ENCODE measurements around the gene MAP4K5.

DNA sequence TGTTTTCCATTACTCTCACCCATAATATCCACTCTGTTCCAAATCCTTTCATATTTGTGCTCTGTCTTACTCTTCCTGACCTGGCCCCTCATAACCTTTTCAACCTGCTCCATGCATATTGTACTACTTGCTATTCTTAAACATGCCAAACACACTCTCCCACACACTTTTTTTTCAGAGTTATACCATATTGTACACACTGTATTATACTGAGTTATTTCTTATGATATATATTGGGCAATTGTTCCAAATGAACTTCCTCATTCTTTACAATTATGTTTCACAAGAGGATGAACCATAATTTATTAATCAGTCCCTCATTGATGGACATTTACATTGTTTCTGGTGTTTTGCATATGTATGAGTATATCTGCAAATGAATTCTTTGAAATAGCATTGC is 46.1 kb upstream of the MAP4K5 start:
- no peak for TF ChIP-seq YY1 (IDR thresholded peaks at IDR 0.05; ENCODE audit: insufficient read depth, insufficient read length)
- TF ChIP-seq ZNF274 (IDR thresholded peaks at IDR 0.05; ENCODE audit: low read depth, low read length): no peak
- TF ChIP-seq SUZ12 (IDR thresholded peaks at IDR 0.05; ENCODE audit: extremely low read depth, insufficient read depth, insufficient read length): no peak
